HG03066 (cell line): ENCODE data around the gene HHATL.
"Not testable (repeated sequence)": the region's sequence is repeated elsewhere in the genome, so short reads cannot be mapped to it uniquely, and the experiment has no call there.

Experiments used
- ATAC-seq: cut with Tn5 transposase; IDR thresholded peaks from one replicate; pipeline ENCODE4 v1.9.1; 2021; ENCODE audit warnings: low read depth; ENCODE audit not compliant: unreplicated experiment

Gene HHATL

DNA sequence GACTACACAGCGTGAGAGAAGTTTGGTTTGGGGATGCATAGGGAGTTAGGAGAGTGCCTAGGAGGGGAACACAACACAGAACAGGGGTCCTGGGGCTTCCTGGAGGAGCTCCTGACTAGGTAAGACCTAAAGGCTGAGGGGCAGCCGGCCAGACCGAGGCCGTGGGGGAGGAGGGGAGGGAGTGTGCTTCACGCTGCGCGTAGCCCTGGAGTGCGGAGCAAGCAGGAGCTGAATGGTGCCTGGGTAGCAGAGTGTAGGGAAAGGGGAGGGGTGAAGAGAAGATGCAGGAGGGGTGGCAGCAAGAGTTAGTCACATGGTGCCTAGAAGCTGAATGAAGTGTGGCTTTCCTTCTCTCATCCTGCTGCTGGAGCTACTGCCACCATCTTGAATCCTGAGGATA, 32.4 kb upstream of the HHATL start:
- no peak for ATAC-seq

DNA sequence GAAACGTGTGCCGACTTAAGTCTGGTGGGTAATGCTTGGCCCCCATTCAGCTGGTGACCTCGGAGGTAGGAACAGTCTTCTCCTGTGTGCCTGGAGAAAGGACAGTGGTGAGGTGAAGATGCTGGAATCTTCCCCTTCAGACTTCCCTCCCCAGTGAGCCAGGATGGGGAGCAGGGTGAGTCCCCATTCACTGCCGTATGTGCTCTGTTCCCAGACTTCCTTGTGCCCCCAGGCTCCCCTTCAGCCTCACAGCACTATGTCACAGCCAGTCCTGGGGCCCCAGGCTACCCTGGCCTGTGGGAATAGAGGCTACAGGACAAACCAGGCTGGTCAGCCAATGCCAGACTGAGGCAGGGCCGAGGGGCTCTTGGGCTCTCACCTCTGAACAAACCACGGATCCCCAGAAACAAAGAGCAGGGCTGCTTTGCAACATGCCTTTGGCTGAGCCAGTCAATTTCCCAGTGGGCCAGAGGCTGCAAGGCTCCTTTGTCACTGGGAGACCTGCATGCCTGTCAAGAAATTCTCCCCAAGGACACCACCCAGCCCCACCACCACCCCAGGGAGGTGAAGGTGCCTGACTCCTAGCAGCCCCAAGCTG, 31.8 kb upstream of the HHATL start:
- ATAC-seq, result no peak

DNA sequence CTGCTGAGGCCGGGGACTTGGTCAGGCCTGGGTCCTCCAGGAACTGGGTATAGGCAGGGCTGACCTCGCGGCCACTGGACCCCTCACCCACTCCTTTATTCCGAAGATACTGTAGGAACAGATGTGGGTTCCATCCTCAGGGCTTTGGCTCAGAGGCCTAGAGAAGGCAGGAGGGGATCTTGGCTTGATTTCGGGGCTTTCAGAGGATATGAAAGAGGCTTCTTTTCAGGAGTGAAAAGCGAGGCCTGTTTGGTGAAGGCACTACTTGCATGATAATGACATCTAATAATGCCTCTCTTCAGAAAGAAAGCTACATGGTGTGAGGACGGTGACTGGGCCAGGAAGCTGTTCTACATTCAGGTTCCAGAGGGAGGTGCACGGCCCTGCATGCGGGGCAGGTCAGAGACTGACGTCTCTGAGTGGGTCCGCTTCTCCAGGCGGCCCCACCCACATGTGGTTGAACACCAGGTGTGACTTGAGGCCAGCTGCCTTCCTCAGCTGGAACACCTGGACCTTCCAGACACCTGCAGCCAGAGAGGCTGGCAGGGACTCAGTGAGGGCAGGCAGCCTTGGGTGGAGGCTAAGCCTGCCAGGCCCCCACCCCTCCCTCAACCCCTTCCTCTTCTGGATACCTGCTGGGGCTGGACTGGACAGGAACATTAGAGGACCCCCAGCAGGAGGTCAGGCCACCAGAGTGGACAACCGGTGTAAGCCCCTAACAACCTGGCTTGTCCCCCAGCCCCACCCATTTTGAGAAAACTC, 31.1 kb upstream of the HHATL start:
- ATAC-seq, result no peak

DNA sequence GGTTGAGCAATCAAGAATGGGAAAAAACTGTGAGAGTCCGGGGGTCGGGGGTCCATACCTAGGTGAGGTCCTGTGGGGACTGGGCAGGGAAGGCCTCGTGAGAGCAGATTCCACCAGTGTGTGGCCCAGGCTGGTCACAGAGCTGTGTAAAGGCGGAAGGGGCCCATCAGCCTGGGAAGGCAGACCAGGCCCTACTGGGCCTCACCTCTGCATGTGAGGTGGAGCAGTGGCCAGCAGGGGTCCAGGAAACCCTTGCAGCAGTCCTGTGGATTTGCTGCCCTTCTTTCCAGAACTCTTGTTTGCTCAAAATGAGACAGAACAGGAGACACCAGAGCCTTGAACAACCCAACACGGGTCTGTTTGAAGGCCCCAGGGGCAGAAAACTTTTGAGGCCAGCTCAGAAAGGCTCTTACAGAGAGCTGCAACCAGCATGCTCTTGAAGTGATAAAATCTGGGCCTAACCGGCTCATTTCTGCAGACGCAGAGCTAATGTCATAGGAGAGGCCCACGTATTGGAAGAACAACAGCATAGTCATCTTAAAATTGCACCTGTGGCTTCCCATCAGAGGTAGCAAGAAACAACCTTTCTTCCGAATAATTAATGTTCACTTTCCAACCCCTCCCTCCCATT, 30.3 kb upstream of the HHATL start:
- no peak for ATAC-seq

DNA sequence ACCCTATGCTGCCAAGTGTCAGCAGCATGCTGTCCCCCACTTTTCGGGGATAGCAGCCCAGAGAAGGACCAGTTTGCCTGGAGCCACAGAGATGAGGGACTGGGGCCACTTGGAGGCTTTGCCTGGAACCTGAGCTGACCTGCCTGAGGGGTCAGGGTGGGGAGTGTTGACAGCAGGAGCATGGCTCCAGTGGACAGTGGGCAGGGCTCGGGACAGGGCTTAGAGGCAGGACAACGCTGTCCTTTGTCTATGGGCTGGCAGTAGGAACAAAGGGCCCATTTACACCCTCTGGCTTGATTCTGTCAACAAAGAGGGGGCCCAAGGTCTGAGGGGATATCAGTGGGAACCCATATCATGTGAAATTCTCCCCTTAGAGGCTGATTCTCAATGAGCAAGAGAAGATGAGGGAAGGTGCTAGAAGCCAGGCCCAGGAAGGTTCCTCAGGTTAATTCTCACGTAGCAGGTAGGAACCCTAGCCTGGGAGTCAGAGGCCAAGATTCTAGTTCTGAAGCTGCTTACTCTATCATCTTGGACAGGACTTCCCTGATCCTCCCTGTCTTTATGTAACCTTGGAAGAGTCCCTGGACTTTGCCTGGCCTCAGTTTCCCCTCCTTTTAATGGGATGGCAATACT, 29.7 kb upstream of the HHATL start:
- no peak for ATAC-seq

DNA sequence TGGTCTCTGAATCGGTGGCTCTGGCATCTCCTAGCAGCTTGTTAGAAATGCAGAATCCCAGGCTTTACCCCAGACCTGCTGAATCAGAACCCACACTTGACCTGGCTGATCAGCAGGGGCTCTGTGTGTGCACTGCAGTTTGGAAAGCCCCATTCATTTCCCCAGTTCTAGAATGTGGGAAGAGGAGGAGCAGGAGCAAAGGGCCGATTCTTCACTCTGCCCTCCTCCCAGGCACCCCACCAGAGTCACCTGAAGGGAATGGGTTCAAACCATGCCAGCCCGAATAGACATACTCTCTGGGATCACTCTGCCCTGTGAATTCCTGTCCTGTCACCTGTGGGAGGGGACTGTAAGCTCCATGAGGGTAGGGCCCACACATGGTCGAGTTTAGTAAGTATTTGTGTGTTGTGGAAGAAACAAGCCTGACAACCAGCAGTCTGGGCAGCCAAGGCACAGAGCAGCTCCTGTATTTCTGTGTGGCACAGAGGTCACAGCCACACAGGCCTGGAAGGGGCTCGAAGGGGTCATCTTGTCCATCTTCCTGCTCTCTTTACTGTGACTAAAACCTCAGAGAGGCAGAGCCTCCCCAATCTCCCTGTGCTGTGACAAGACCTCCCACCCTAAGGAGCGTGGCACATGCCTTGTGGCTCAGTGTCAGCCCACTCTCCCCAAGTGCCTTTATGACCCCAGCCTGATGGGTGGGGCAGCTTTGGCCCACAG, 29.0 kb upstream of the HHATL start:
- ATAC-seq, result no peak

DNA sequence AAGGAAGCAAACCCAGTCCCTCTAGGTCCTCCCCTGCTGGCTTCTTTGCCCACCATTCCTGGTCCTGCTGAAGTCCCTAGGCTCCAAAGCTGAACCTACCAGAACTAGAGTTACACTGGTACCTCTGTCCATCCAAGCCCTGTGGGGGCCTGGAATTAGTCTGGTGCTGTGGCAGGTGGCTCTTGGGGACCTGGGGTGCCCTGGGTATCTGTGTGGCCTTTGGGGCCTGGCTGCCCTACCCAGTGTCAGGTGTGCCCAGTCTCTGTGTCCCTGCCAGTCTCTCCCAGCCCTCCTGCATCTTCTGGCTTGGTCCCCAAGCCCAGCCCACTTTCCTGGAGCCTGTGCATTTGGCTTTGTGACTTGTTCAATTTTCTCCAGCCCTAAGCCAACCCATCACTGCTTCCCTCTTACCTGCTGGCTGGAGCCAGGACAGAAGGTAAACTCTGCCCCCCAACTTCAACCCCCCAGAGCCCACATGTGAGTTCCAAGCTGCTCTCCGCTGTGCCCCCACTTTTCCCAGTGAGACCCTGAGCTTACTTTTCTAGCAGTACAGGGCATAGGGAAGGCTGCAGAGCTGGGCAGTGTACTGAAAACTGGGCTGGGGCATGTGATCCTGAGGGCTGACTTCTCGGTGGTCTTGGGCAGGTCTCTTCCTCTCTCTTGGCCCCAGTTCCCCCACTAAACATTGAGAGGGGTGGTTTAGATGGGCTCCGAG, 28.3 kb upstream of the HHATL start:
- ATAC-seq, result no peak

DNA sequence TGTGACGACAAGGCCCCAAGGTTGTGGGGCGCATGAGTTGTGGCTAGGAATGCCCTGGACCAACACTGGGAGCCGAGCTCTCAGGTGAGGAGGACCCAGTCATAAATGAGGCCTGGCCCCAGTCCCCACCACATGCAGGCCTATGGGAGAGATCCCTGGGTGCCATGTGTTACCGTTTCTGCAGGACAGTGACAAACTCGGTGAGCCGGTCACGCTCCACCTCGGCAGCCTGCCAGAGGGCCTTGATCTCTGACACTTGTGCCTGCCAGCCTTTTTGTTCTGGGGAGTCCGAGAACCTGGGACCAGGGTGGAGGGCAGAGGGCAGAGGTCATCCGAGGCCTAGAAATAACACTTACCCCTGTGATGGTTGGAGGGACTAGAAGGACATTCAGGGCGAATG, 27.7 kb upstream of the HHATL start:
- no peak for ATAC-seq

DNA sequence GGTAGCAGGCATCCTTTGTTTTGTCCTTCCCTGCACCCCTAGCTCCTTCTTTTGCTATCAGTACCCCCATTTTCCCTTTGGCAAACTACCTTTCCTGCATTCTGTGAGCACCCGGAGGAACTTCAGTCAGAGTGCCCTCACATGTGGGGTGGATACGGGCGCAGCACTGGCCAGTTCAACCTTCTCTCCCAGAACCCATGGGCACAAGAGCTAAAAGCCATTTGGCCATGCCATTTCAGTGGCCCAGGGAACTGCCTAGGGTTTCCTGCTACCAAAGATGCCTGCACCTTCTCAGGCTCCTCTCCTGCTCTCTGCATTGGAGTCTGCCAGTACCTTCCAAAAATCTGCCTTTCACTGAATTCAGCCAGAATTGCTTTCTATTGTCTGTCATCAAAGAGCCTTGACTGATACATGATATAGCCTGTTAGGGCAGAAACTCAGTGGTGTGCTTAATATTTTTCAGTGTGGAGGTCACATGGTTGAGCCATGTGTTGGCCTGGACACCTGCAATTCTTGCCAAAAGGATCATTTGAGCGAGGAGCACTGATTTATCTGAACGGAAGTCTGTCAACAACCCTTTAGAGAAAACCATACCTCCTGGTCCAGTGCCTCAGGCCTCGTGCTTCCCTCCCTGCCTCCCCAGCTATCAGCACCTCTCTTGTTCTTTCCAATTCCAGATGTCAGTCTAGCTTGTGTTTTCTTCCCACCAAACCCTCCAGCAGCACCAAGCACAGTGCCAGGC, 27.0 kb upstream of the HHATL start:
- ATAC-seq, result no peak

DNA sequence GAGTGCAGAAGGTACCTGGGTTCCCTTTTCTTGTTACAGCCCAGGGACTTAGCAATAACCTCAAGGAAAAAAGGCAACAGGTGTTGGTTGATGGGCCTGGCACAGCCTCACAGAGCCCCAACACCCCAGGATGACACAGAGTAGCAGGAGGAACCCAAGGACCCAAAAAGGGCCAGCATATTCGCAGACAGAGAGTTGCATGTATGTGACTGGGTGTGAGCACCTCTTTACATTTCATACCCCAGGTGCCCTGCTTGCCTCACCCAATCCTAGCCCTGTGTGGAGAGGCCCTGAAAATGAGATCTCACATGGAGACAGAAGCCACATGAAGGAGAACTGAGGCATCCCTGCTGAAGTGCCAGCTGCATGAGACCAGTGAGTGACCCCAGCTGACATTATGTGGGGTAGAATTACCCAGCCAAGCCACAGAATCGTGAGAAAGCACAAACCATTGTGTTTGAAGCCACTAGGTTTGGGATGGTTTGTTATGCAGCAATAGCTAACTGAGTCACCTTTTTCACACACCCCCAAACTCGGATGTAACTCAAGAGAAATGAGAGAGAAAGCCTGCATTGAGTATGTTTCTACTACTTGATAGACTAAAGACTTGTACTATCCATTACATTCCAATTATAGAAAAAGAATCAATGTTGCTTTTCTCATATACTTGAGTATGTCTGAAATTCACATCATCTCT, 26.2 kb upstream of the HHATL start:
- no peak for ATAC-seq

DNA sequence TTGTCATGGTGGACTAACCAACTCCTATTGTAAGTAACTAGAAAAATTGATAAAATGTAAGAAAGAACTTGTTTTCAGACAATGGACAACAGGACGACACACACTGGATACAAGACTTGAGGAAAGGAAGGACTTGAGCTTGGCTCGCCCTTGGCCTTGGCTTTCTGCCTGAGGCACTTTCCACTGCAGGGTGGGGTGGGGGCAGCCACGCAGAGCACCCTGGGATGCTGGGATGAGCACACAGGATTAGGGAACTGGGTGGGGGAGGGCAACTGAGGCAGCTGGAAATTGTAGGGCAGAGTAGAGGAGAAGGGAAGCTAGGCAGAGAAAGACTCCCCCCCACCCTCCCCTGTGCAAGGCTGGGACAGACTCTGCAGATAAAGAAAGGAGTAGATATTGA, 25.5 kb upstream of the HHATL start:
- ATAC-seq, result no peak

DNA sequence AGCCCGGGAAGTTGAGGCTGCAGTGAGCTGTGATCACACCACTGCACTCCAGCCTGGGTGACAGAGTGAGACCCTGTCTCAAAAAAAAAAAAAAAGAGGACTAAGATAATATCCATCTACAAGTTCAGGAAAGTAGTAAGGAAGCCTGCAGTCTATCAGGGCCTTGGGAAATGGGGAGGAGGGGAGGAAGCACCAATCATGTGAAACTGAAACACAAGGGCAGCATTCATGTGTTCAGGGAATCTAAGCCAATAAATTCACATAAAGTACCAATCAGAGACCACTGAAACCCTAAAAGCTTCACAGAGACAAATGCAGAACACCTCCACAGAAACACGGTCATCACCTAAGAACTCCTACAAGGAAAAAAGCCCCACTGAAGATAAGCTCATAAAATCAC, 22.9 kb upstream of the HHATL start:
- ATAC-seq, result no peak

DNA sequence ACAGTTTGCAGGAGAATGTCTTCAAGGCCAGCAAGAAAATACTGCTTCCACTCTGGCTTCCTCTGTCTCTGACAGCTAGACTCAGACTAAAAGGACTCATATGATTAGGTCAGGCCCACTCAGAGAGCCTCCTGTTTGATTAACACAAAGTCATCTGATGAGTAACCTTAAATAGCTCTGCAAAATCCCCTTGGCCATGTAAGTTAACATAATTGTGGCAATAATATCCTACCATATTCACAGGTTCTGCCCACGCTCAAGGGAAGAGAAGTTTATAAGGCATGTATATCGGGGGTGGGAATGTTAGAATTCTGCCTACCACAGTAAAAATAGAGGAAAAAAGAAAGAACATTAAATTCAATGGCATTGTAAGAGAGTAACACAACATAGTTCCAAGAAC, 20.6 kb upstream of the HHATL start:
- no peak for ATAC-seq

DNA sequence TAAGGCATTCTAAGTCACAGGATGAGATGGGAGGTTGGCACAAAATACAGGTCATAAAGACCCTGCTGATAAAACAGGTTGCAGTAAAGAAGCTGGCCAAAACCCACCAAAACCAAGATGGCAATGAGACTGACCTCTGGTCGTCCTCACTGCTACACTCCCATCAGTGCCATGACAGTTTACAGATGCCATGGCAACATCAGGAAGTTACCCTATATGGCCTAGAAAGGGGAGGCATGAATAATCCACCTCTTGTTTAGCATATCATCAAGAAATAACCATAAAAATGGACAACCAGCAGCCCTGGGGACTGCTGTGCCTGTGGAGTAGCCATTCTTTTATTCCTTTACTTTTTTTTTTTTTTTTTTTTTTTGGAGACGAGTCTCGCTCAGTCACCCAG, 19.8 kb upstream of the HHATL start:
- ATAC-seq, result not testable (repeated sequence)

DNA sequence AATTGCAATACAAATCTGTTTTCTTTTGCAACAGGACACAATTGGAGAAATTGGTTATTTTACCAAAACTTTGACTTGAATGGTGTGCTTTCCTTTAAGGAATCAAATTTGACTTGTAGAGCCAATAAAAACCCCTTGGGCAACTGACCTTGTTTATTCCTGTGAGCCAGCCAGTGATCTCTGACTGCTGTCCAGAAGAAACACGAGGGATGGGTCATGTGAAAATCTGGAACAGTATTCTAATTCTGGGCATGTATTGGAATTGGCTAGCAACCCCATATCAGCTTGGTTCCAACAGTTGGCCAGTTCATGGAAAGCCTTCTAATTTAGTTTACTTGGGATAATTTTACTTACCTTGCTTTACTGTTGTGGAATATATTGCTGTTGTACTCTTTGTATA, 19.1 kb upstream of the HHATL start:
- no peak for ATAC-seq

DNA sequence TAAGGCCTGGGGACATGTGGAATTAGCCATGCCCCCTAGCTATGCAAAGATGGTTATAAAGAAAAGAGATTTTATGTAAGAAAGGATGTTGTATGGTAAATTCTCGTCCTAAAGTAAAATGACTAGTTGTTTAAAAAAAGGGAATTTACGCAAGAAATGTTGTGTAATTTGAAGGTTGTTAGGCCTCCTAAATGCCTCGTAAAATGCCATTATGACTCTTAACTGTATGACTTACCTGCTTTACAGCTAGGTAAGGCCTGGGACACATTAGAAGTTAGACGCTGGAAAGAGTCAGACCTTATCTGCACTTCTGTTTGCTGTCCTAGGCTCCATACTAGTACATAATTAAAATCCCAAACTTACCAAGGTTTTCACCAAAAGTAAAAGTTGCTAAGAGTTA, 17.5 kb upstream of the HHATL start:
- no peak for ATAC-seq

DNA sequence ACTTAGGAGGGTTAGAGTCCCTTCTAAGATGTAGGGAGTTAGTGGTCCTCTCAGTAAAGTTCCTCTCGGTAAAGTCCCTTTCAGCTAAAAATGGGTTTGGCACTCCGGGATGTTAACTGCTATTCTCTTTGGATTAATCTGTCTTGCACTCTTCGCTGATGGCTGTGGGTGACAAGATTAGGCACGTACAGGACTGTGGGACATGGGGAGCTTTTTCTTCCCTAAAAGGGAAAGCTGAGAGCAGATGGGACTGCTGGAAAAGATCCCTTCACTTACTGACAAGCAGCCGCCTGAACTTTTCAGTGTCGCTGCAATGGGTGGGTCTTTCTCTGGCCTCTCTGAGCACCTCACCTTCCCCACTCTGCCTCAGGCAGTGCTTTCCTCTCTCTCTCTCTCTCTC, 16.4 kb upstream of the HHATL start:
- ATAC-seq, result no peak

DNA sequence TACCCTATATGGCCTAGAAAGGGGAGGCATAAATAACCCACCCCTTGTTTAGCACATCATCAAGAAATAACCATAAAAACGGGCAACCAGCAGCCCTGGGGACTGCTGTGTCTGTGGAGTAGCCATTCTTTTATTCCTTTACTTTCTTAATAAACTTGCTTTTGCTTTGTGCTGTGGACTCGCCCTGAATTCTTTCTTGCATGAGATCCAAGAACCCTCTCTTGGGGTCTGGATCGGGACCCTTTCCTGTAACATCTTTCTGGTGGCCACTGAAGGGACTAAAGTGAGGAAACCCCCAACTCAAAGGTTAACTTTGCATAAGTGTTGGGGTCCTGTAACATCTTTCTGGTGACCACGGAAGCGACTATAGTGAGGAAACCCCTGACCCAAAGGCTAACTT, 15.7 kb upstream of the HHATL start:
- no peak for ATAC-seq

DNA sequence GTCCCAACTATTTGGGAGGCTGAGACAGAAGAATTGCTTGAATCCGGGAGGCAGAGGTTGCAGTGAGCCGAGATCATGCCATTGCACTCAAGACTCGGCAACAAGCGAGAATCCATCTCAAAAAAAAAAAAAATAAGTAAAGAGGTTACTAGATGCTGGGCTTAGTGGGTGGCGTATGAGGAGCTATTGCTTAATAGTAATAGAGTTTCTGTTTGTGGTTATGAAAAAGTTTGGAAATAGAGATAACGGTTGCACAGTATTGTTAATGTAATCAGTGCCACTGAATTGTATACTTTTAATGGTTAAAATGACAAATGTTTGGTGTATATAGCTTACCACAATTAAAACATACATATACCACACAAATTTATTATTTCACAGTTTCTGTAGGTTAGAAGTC, 14.7 kb upstream of the HHATL start:
- no peak for ATAC-seq
